Measurements from ENCODE around the gene GOLGA3. TPM values are rescaled to one million over a fixed set of nuclear protein-coding genes. Genes with fewer than 3 reads are reported as not detected.
"Not testable (repeated sequence)": the region's sequence is repeated elsewhere in the genome, so short reads cannot be mapped to it uniquely, and the experiment has no call there.

Gene GOLGA3
- total and polyA plus RNA-seq, 2 donors: 19.5 to 34.2 TPM

GRCh38 chr12:132753670-132754069, 75.0 kb downstream of the GOLGA3 start:
- WGBS: 96% methylated on average over 7 of the region's 7 CpGs
- not testable (repeated sequence) for H3K27me3 ChIP-seq (ENCODE audit: control insufficient read depth in 2 of 2, insufficient read depth in 1 of 2, low read length in 1 of 2); H3K27ac ChIP-seq (ENCODE audit: low read depth in 1 of 2, low read length in 1 of 2); H3K9me3 ChIP-seq (ENCODE audit: control insufficient read depth in 2 of 2, insufficient read depth in 1 of 2, low read length in 1 of 2); H3K4me3 ChIP-seq (ENCODE audit: low read length in 2 of 2); DNase-seq (ENCODE audit: low read depth in 6 of 9, low spot score in 9 of 9); H3K4me1 ChIP-seq (ENCODE audit: control insufficient read depth in 2 of 2, insufficient read depth in 2 of 2, low read length in 2 of 2)
- H3K36me3 ChIP-seq (ENCODE audit: control insufficient read depth in 2 of 2, insufficient read depth in 2 of 2, low read length in 1 of 2): peaks cover 54 to 79% of the 10 kb centered on the region in 2 donors

GRCh38 chr12:132748319-132748718, 80.3 kb downstream of the GOLGA3 start:
- Histone ChIP-seq H3K4me1 (ENCODE audit: control insufficient read depth in 2 of 2, insufficient read depth in 2 of 2, low read length in 2 of 2) (no peaks in the 10 kb centered on the region), H3K36me3 (ENCODE audit: control insufficient read depth in 2 of 2, insufficient read depth in 2 of 2, low read length in 1 of 2) (peaks cover 86 to 96% of the 10 kb centered on the region in 2 donors), H3K9me3 (ENCODE audit: control insufficient read depth in 2 of 2, insufficient read depth in 1 of 2, low read length in 1 of 2) (no peaks in the 10 kb centered on the region), H3K27me3 (ENCODE audit: control insufficient read depth in 2 of 2, insufficient read depth in 1 of 2, low read length in 1 of 2) (no peaks in the 10 kb centered on the region), H3K27ac (ENCODE audit: low read depth in 1 of 2, low read length in 1 of 2) (no peak overlapping the region), H3K4me3 (ENCODE audit: low read length in 2 of 2) (no peak overlapping the region)
- WGBS: 93% methylated on average over 10 of the region's 10 CpGs
- no peak for DNase-seq (ENCODE audit: low read depth in 6 of 9, low spot score in 9 of 9)

GRCh38 chr12:132747896-132748295, 80.8 kb downstream of the GOLGA3 start:
- Histone ChIP-seq H3K36me3 (ENCODE audit: control insufficient read depth in 2 of 2, insufficient read depth in 2 of 2, low read length in 1 of 2) (peaks cover 86 to 96% of the 10 kb centered on the region in 2 donors), H3K27ac (ENCODE audit: low read depth in 1 of 2, low read length in 1 of 2) (no peak overlapping the region), H3K27me3 (ENCODE audit: control insufficient read depth in 2 of 2, insufficient read depth in 1 of 2, low read length in 1 of 2) (no peaks in the 10 kb centered on the region), H3K4me3 (ENCODE audit: low read length in 2 of 2) (no peak overlapping the region), H3K9me3 (ENCODE audit: control insufficient read depth in 2 of 2, insufficient read depth in 1 of 2, low read length in 1 of 2) (no peaks in the 10 kb centered on the region), H3K4me1 (ENCODE audit: control insufficient read depth in 2 of 2, insufficient read depth in 2 of 2, low read length in 2 of 2) (no peaks in the 10 kb centered on the region)
- DNase-seq (ENCODE audit: low read depth in 6 of 9, low spot score in 9 of 9): no peak
- WGBS: 98% methylated on average over 22 of the region's 22 CpGs

DNA sequence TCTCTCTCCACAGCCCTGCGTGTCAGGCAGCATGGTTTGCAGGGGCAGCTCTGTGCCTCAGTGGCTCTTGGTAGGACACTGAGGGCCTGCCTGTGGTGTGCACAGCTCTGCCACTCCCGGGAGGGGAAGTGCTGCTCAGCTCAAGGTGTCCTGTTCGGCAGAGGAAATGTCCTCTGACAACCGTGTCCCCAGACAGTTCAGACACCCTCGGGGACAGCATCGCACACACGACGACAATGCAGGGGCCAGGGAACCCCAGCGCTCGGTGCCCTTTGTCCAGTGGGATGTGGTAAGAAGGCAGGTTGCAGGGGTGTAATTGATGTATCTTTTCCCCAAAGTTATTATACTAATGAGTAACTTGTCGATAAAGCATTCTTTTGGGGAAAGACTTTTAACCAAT, 81.3 kb downstream of the GOLGA3 start:
- Histone ChIP-seq H3K36me3 (ENCODE audit: control insufficient read depth in 2 of 2, insufficient read depth in 2 of 2, low read length in 1 of 2) (peaks cover 89 to 96% of the 10 kb centered on the region in 2 donors), H3K27me3 (ENCODE audit: control insufficient read depth in 2 of 2, insufficient read depth in 1 of 2, low read length in 1 of 2) (no peaks in the 10 kb centered on the region), H3K9me3 (ENCODE audit: control insufficient read depth in 2 of 2, insufficient read depth in 1 of 2, low read length in 1 of 2) (no peaks in the 10 kb centered on the region), H3K27ac (ENCODE audit: low read depth in 1 of 2, low read length in 1 of 2) (no peak overlapping the region), H3K4me3 (ENCODE audit: low read length in 2 of 2) (no peak overlapping the region), H3K4me1 (ENCODE audit: control insufficient read depth in 2 of 2, insufficient read depth in 2 of 2, low read length in 2 of 2) (no peaks in the 10 kb centered on the region)
- whole genome bisulfite sequencing: 98% methylated on average over 11 of the region's 11 CpGs
- no peak for DNase-seq (ENCODE audit: low read depth in 6 of 9, low spot score in 9 of 9)

DNA sequence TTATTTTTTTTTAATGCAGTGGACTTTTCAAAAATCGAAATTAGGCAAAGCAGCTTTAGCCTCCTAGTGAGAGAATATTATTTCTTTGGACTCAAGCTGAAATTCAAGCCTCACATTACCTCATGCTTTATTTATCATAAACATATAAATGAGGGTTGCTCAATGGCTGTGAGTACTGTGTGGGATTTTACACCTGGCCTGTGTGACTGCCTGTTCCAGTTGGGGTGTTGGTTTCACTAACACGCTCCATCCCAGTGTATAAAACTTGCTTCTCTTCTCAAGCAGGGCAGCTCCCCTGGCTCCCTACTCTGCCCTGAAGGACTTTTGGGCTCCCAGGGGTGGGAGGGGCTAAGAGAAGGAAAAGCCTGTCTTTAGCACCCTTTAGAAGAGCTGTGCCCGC, 82.1 kb downstream of the GOLGA3 start:
- over 99% methylated on average over 3 of the region's 3 CpGs for WGBS
- Histone ChIP-seq H3K4me3 (ENCODE audit: low read length in 2 of 2) (no peak overlapping the region), H3K4me1 (ENCODE audit: control insufficient read depth in 2 of 2, insufficient read depth in 2 of 2, low read length in 2 of 2) (no peaks in the 10 kb centered on the region), H3K27me3 (ENCODE audit: control insufficient read depth in 2 of 2, insufficient read depth in 1 of 2, low read length in 1 of 2) (no peaks in the 10 kb centered on the region), H3K36me3 (ENCODE audit: control insufficient read depth in 2 of 2, insufficient read depth in 2 of 2, low read length in 1 of 2) (peaks cover 90 to 96% of the 10 kb centered on the region in 2 donors), H3K27ac (ENCODE audit: low read depth in 1 of 2, low read length in 1 of 2) (no peak overlapping the region), H3K9me3 (ENCODE audit: control insufficient read depth in 2 of 2, insufficient read depth in 1 of 2, low read length in 1 of 2) (no peaks in the 10 kb centered on the region)
- no peak for DNase-seq (ENCODE audit: low read depth in 6 of 9, low spot score in 9 of 9)

- no peak overlapping the region for H3K27ac ChIP-seq (ENCODE audit: low read depth in 1 of 2, low read length in 1 of 2)
- DNase-seq (ENCODE audit: low read depth in 6 of 9, low spot score in 9 of 9): no peak
- no peak overlapping the region for H3K4me3 ChIP-seq (ENCODE audit: low read length in 2 of 2)
- peaks cover 87 to 97% of the 10 kb centered on the region in 2 donors for H3K36me3 ChIP-seq (ENCODE audit: control insufficient read depth in 2 of 2, insufficient read depth in 2 of 2, low read length in 1 of 2)
- no peaks in the 10 kb centered on the region for H3K4me1 ChIP-seq (ENCODE audit: control insufficient read depth in 2 of 2, insufficient read depth in 2 of 2, low read length in 2 of 2)
- no peaks in the 10 kb centered on the region for H3K9me3 ChIP-seq (ENCODE audit: control insufficient read depth in 2 of 2, insufficient read depth in 1 of 2, low read length in 1 of 2)
- H3K27me3 ChIP-seq (ENCODE audit: control insufficient read depth in 2 of 2, insufficient read depth in 1 of 2, low read length in 1 of 2): no peaks in the 10 kb centered on the region
- 89% methylated on average over 13 of the region's 13 CpGs for WGBS
Observed at GRCh38 chr12:132743831-132744230, 84.8 kb downstream of the GOLGA3 start.

DNA sequence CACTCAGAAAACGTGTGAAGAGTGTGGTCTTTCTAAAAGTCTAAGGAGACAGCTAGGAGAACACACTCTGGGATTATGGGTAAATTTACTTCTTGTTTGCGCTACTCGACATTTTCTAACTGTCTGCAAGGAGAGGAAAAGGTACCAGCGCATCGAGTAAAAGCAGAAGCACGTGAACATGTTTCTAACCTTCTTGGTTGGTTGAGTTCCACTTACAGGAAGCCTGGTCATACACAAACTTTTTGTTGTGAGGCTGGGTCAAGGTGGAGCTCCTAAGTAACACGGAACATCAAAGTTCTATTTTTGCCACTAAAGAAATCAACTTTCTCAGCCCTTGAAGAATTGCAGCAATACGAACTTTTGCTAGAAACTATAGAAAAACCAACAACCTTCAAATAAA, 87.0 kb downstream of the GOLGA3 start:
- no peak overlapping the region for H3K4me3 ChIP-seq (ENCODE audit: low read length in 2 of 2)
- no peak for DNase-seq (ENCODE audit: low read depth in 6 of 9, low spot score in 9 of 9)
- H3K4me1 ChIP-seq (ENCODE audit: control insufficient read depth in 2 of 2, insufficient read depth in 2 of 2, low read length in 2 of 2): no peaks in the 10 kb centered on the region
- 89% methylated on average over 8 of the region's 8 CpGs for WGBS
- H3K27me3 ChIP-seq (ENCODE audit: control insufficient read depth in 2 of 2, insufficient read depth in 1 of 2, low read length in 1 of 2): no peaks in the 10 kb centered on the region
- peaks cover 82 to 93% of the 10 kb centered on the region in 2 donors for H3K36me3 ChIP-seq (ENCODE audit: control insufficient read depth in 2 of 2, insufficient read depth in 2 of 2, low read length in 1 of 2)
- H3K9me3 ChIP-seq (ENCODE audit: control insufficient read depth in 2 of 2, insufficient read depth in 1 of 2, low read length in 1 of 2): no peaks in the 10 kb centered on the region
- H3K27ac ChIP-seq (ENCODE audit: low read depth in 1 of 2, low read length in 1 of 2): no peak overlapping the region

DNA sequence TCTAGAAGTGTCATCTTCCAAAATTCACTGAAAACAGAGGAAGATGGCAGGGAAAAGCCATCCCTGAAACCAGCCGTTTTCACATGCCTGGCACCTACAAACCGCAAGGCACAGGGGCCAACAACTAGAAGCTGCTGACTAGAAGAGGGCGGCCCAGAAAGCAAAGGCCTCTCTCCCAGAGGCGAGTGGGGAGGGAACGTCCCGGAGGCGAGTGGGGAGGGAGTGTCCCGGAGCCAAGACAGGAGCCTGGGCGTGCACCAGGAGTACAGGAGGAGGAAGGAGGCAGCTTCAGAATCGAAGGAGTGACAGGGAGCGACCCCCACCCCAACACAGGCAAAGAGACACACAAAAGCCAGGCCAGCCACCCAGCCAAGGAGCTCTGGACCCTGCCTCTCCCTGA, 88.0 kb downstream of the GOLGA3 start:
- no peak for DNase-seq (ENCODE audit: low read depth in 6 of 9, low spot score in 9 of 9)
- H3K27ac ChIP-seq (ENCODE audit: low read depth in 1 of 2, low read length in 1 of 2): no peak overlapping the region
- H3K9me3 ChIP-seq (ENCODE audit: control insufficient read depth in 2 of 2, insufficient read depth in 1 of 2, low read length in 1 of 2): no peaks in the 10 kb centered on the region
- no peaks in the 10 kb centered on the region for H3K4me1 ChIP-seq (ENCODE audit: control insufficient read depth in 2 of 2, insufficient read depth in 2 of 2, low read length in 2 of 2)
- H3K36me3 ChIP-seq (ENCODE audit: control insufficient read depth in 2 of 2, insufficient read depth in 2 of 2, low read length in 1 of 2): peaks cover 83 to 92% of the 10 kb centered on the region in 2 donors
- H3K4me3 ChIP-seq (ENCODE audit: low read length in 2 of 2): no peak overlapping the region
- H3K27me3 ChIP-seq (ENCODE audit: control insufficient read depth in 2 of 2, insufficient read depth in 1 of 2, low read length in 1 of 2): no peaks in the 10 kb centered on the region
- 94% methylated on average over 11 of the region's 11 CpGs for WGBS

DNA sequence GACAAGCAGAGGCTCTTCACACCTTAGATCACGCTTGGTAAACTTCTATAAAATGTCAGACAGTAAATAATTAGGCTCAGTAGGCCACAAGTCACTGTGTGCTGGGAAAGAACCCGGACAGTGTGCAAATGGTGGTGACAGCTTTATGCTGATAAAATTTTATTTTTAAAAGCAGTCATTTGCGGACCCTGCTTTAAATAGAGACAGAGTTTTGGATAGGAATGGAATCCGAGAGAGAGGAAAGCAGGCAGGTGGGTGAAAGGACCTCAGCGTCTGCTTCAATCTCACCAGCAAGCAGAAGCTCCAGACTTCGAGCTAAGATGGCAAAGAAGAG, 88.4 kb downstream of the GOLGA3 start:
- WGBS: 96% methylated on average over 6 of the region's 6 CpGs
- no peaks in the 10 kb centered on the region for H3K9me3 ChIP-seq (ENCODE audit: control insufficient read depth in 2 of 2, insufficient read depth in 1 of 2, low read length in 1 of 2)
- no peak overlapping the region for H3K27ac ChIP-seq (ENCODE audit: low read depth in 1 of 2, low read length in 1 of 2)
- peaks cover 83 to 92% of the 10 kb centered on the region in 2 donors for H3K36me3 ChIP-seq (ENCODE audit: control insufficient read depth in 2 of 2, insufficient read depth in 2 of 2, low read length in 1 of 2)
- H3K4me3 ChIP-seq (ENCODE audit: low read length in 2 of 2): no peak overlapping the region
- H3K4me1 ChIP-seq (ENCODE audit: control insufficient read depth in 2 of 2, insufficient read depth in 2 of 2, low read length in 2 of 2): no peaks in the 10 kb centered on the region
- H3K27me3 ChIP-seq (ENCODE audit: control insufficient read depth in 2 of 2, insufficient read depth in 1 of 2, low read length in 1 of 2): no peaks in the 10 kb centered on the region
- DNase-seq (ENCODE audit: low read depth in 6 of 9, low spot score in 9 of 9): no peak

Measured in thymus (tissue), 11 donors.